SK-N-SH (cell line): ENCODE data around the gene NEMP2. TPM values are rescaled to one million over a fixed set of nuclear protein-coding genes. Genes with fewer than 3 reads are reported as not detected.

Source experiments
- CTCF ChIA-PET: fragments of 300-600, 350-600 bp; formaldehyde crosslinking; extraction: SDS; loops from one replicate; lab custom pipeline; 2021; lab: Yijun Ruan, JAX
- POLR2A ChIA-PET: fragments of 350-600 bp; sonication (Branson Sonifier 250); formaldehyde crosslinking; extraction: SDS; loops from one replicate; lab custom pipeline; 2020; ENCODE audit warnings: antibody characterized with exemption, inconsistent platforms; lab: Yijun Ruan, JAX
- DNase-seq: peaks from one replicate; pipeline ENCODE4 v3.0.0; 2012
- H2AFZ ChIP-seq: fragments of 200-600 bp; sonication (generic); 2 replicates; pipeline ENCODE4 v1.8.1; 2016; ENCODE audit warnings: antibody characterized with exemption, mild to moderate bottlenecking, low read depth
- H3F3A ChIP-seq: fragments of 200-600 bp; sonication (generic); replicated peaks from 2 replicates; pipeline ENCODE3; 2016; ENCODE audit warnings: antibody characterized with exemption, mild to moderate bottlenecking; ENCODE audit not compliant: insufficient read depth
- H3K27ac ChIP-seq, 2 experiments: fragments of 200-500 bp in 1 of 2; fragments of 200-600 bp in 1 of 2; sonication (Bioruptor generic) in 1 of 2; sonication (generic), shearing (Covaris generic) in 1 of 2; 2 replicates each; pipeline versions ENCODE4 v1.5.1 to v1.6.1; 2014 to 2016; ENCODE audit warnings: low read depth in 2 of 2, inconsistent platforms in 1 of 2, low read length in 1 of 2, mild to moderate bottlenecking in 1 of 2, mixed read lengths in 1 of 2
- H3K27me3 ChIP-seq: fragments of 200-600 bp; sonication (generic), shearing (Covaris generic); 2 replicates; pipeline ENCODE4 v1.6.1; 2016; ENCODE audit warnings: mixed run types; ENCODE audit not compliant: insufficient read depth
- H3K36me3 ChIP-seq, 2 experiments: fragments of 200-500 bp in 1 of 2; fragments of 200-600 bp in 1 of 2; sonication (Bioruptor generic) in 1 of 2; sonication (generic) in 1 of 2; replicated peaks in 1 of 2; 2 replicates each; pipeline versions ENCODE3 to v1.5.1; 2014 to 2016; ENCODE audit warnings: low read length in 1 of 2, mild to moderate bottlenecking in 1 of 2; ENCODE audit not compliant: insufficient read depth in 2 of 2, control insufficient read depth in 1 of 2
- H3K4me1 ChIP-seq, 2 experiments: fragments of 200-500 bp in 1 of 2; fragments of 200-600 bp in 1 of 2; sonication (Bioruptor generic) in 1 of 2; sonication (generic), shearing (Covaris generic) in 1 of 2; 2 replicates each; pipeline versions ENCODE4 v1.5.1 to v1.6.1; 2014 to 2016; ENCODE audit warnings: low read depth in 1 of 2, low read length in 1 of 2, mixed run types in 1 of 2; ENCODE audit not compliant: insufficient read depth in 2 of 2, control insufficient read depth in 1 of 2
- H3K4me2 ChIP-seq: fragments of 200-600 bp; sonication (generic), shearing (Covaris generic); 2 replicates; pipeline ENCODE4 v1.6.1; 2017; ENCODE audit warnings: mixed run types
- H3K4me3 ChIP-seq, 2 experiments: fragments of 200-500 bp in 1 of 2; fragments of 200-600 bp in 1 of 2; sonication (Bioruptor generic) in 1 of 2; sonication (generic), shearing (Covaris generic) in 1 of 2; 2 replicates each; pipeline versions ENCODE4 v1.5.1 to v1.8.1; 2014 to 2016; ENCODE audit warnings: low read depth in 2 of 2, inconsistent platforms in 1 of 2, low read length in 1 of 2, mild to moderate bottlenecking in 1 of 2, mixed read lengths in 1 of 2, moderate library complexity in 1 of 2
- H3K79me2 ChIP-seq: fragments of 200-600 bp; sonication (generic); 2 replicates; pipeline ENCODE4 v1.8.1; 2017; ENCODE audit warnings: mild to moderate bottlenecking; ENCODE audit not compliant: insufficient read depth
- H3K9ac ChIP-seq: fragments of 200-600 bp; sonication (generic); 2 replicates; pipeline ENCODE4 v1.6.1; 2017; ENCODE audit warnings: mixed run types
- H3K9me2 ChIP-seq: fragments of 200-600 bp; sonication (generic); 2 replicates; pipeline ENCODE4 v1.6.1; 2017; ENCODE audit warnings: mixed run types
- H3K9me3 ChIP-seq: fragments of 200-600 bp; sonication (generic); 2 replicates; pipeline ENCODE4 v1.6.1; 2017; ENCODE audit warnings: mixed run types, mild to moderate bottlenecking, moderate library complexity
- H4K20me1 ChIP-seq: fragments of 200-600 bp; sonication (generic); 2 replicates; pipeline ENCODE4 v1.6.1; 2017; ENCODE audit warnings: mild to moderate bottlenecking, mixed run types; ENCODE audit not compliant: insufficient read depth
- ELF1 ChIP-seq: IDR thresholded peaks from 2 replicates; pipeline ENCODE4 v1.4.0; 2012
- EZH2phosphoT487 ChIP-seq: fragments of 200-600 bp; sonication (generic); IDR thresholded peaks from 2 replicates; pipeline ENCODE4 v1.6.1; 2017; ENCODE audit warnings: low read depth, mixed run types, mild to moderate bottlenecking, antibody characterized with exemption, moderate library complexity, borderline replicate concordance
- FOSL2 ChIP-seq: IDR thresholded peaks from 2 replicates; pipeline ENCODE4 v1.4.0; 2012; ENCODE audit warnings: low read depth, mild to moderate bottlenecking, moderate library complexity, borderline replicate concordance
- FOXJ3 ChIP-seq: sonication (generic); formaldehyde crosslinking; IDR thresholded peaks from 2 replicates; pipeline ENCODE4 v1.5.1; 2020; ENCODE audit warnings: mild to moderate bottlenecking, missing genetic modification reagents
- GATA2 ChIP-seq: sonication (generic); formaldehyde crosslinking; IDR thresholded peaks from 2 replicates; pipeline ENCODE4 v1.5.0; 2020; ENCODE audit warnings: mild to moderate bottlenecking, missing genetic modification reagents
- MXI1 ChIP-seq: IDR thresholded peaks from 2 replicates; pipeline ENCODE4 v1.6.1; 2012; ENCODE audit warnings: mild to moderate bottlenecking, low read depth, low read length, improper control_type of control experiment
- NFIC ChIP-seq: IDR thresholded peaks from 2 replicates; pipeline ENCODE4 v1.4.0; 2012; ENCODE audit warnings: borderline replicate concordance
- PBX3 ChIP-seq: IDR thresholded peaks from 2 replicates; pipeline ENCODE4; 2012
- POLR2AphosphoS5 ChIP-seq: IDR thresholded peaks from 2 replicates; pipeline ENCODE4 v1.6.1; 2012; ENCODE audit warnings: low read depth, low read length
- RFX5 ChIP-seq: IDR thresholded peaks from 2 replicates; pipeline ENCODE4 v1.6.1; 2012; ENCODE audit warnings: mild to moderate bottlenecking, improper control_type of control experiment, low read length
- SIN3A ChIP-seq: IDR thresholded peaks from 2 replicates; pipeline ENCODE4 v1.6.1; 2012; ENCODE audit warnings: low read depth, mild to moderate bottlenecking, low read length, moderate library complexity, borderline replicate concordance
- SMC3 ChIP-seq: IDR thresholded peaks from 2 replicates; pipeline ENCODE4 v1.6.1; 2012; ENCODE audit warnings: low read depth, low read length, improper control_type of control experiment
- TAF1 ChIP-seq: IDR thresholded peaks from 2 replicates; pipeline ENCODE4 v1.6.1; 2012; ENCODE audit warnings: low read depth, mild to moderate bottlenecking, low read length, moderate library complexity, borderline replicate concordance
- TCF12 ChIP-seq: IDR thresholded peaks from 2 replicates; pipeline ENCODE4 v1.4.0; 2012
- USF1 ChIP-seq: IDR thresholded peaks from 2 replicates; pipeline ENCODE4 v1.4.0; 2012; ENCODE audit warnings: low read depth, borderline replicate concordance
- YY1 ChIP-seq: IDR thresholded peaks from 2 replicates; pipeline ENCODE4 v1.4.0; 2012; ENCODE audit warnings: low read depth, mild to moderate bottlenecking
- WGBS: methylation state at CpG from one replicate; pipeline ENCODE4 v1.1.6; 2017; ENCODE audit warnings: low lambda C conversion rate; 5-methylcytosine and 5-hydroxymethylcytosine counted together
- polyA plus RNA-seq, 3 experiments: library from polyadenylated mRNA; depleted of rRNA; stranded (reverse); fragments of >200 nt; gene quantifications; 2 replicates each; pipeline ENCODE4 v1.2.3, GENCODE V29; 2012
- TF ChIP-seq, protein P1 (sequence below): IDR thresholded peaks from 2 replicates; pipeline ENCODE4 v1.4.0; 2012; ENCODE audit warnings: low read depth
- TF ChIP-seq, protein P2 (sequence below): fragments of 150-350 bp; IDR thresholded peaks from 2 replicates; pipeline ENCODE4 v1.6.1; 2017; ENCODE audit warnings: antibody characterized with exemption, low read length, low read depth, borderline replicate concordance

The NEMP2 gene
- polyA plus RNA-seq, 1 of the 3 experiments (the other 2 are of a cell fraction) = 2.0 TPM

DNA sequence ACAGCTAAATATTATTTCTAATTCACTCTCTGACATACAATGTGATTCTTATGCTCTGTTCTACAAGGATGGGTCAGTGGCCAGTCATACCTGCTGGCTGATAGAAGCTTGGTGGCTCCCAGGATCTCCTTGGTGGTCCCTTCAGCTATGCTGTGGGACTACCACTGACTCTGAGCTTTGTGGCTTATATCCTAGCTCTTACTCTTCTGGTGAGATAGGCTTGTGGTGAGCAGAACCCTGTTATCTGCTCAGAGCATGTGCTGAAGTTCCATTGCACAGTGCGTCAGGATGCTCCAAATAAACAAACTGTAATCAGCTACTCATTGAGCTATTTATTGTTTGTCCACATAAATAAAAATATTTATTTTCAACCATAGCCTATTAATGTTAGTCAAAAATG lies 74.6 kb downstream of the NEMP2 start:
- Histone ChIP-seq H3K27me3 (no peaks in the 10 kb centered on the region), H3K4me1 (peaks cover 3 to 4% of the 10 kb centered on the region in 2 experiments; a peak in 3 of 4 replicates), H3K4me3 (no peak overlapping the region), H3K9ac (no peak overlapping the region), H3F3A (no peaks in the 10 kb centered on the region)
- 88% methylated on average over 1 of the region's 1 CpG for WGBS
- TF ChIP-seq PBX3 (no peak), TCF12 (no peak), POLR2AphosphoS5 (no peak), FOXJ3 (CRISPR knock-in tag) (no peak), ELF1 (no peak), YY1 (no peak), TAF1 (no peak), FOSL2 (no peak), USF1 (no peak), SIN3A (no peak), GATA2 (CRISPR knock-in tag) (no peak)
- TF ChIP-seq, protein P1, sequence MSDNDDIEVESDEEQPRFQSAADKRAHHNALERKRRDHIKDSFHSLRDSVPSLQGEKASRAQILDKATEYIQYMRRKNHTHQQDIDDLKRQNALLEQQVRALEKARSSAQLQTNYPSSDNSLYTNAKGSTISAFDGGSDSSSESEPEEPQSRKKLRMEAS = no peak
- TF ChIP-seq, protein P2, sequence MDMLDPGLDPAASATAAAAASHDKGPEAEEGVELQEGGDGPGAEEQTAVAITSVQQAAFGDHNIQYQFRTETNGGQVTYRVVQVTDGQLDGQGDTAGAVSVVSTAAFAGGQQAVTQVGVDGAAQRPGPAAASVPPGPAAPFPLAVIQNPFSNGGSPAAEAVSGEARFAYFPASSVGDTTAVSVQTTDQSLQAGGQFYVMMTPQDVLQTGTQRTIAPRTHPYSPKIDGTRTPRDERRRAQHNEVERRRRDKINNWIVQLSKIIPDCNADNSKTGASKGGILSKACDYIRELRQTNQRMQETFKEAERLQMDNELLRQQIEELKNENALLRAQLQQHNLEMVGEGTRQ = no peak
- TF ChIP-seq, all 33 proteins: peak for 0
- ChIA-PET POLR2A (interaction anchor here (0.6 kb wide), 1 partner anchor 321 kb away, joined by 3 read pairs; no protein-coding TSS in a partner anchor), CTCF (interaction anchor here (1.1 kb wide), 2 partner anchors 9 to 13 kb away, joined by 3 to 4 read pairs; no protein-coding TSS in a partner anchor)
- Histone ChIP-seq H4K20me1 (no peaks in the 10 kb centered on the region), H3K4me2 (no peak overlapping the region), H2AFZ (no peak overlapping the region), H3K9me3 (no peaks in the 10 kb centered on the region), H3K9me2 (no peaks in the 10 kb centered on the region), H3K79me2 (no peaks in the 10 kb centered on the region), H3K36me3 (no peaks in the 10 kb centered on the region), H3K27ac (no peak overlapping the region)
- DNase-seq = no peak

GRCh38 chr2:190458352-190459107 lies 76.0 kb downstream of the NEMP2 start:
- Histone ChIP-seq H3K36me3 (no peaks in the 10 kb centered on the region), H3K4me3 (no peak overlapping the region), H3K79me2 (no peaks in the 10 kb centered on the region), H3K9ac (no peak overlapping the region), H3K4me2 (no peak overlapping the region), H3F3A (no peaks in the 10 kb centered on the region), H3K9me2 (no peaks in the 10 kb centered on the region), H4K20me1 (no peaks in the 10 kb centered on the region), H3K27ac (no peak overlapping the region), H2AFZ (no peak overlapping the region), H3K27me3 (no peaks in the 10 kb centered on the region), H3K4me1 (peaks cover 0 to 4% of the 10 kb centered on the region in 2 experiments; a peak in 2 of 4 replicates), H3K9me3 (no peaks in the 10 kb centered on the region)
- ChIA-PET CTCF (no interaction called here), POLR2A (no interaction called here)
- TF ChIP-seq PBX3 (no peak), TCF12 (no peak), FOXJ3 (CRISPR knock-in tag) (no peak), ELF1 (no peak), NFIC (no peak), EZH2phosphoT487 (no peak), RFX5 (no peak), MXI1 (no peak), SMC3 (no peak)
- WGBS = 86% methylated on average over 8 of the region's 8 CpGs
- DNase-seq = no peak
